Measurements from ENCODE around the gene BMP7.

BMP7 gene

DNA sequence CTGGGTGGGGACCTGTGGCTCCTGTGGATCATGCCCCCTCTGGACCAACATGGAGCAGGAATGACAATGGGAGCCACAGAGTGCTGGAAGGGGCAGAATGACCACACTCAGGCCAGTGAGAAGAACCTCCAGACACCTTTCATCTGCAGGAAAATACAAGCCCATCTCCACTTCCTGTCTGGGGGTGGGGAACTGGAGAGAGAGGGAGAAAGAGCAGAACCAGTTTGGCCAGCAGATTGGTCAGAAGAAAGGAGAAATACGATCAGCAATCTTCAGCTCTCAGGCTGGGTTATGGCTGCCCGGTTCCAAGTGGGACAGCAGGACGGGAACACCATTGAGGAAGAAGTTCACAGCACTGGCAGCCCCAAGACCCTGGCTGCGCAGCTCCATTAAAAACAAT, 37.0 kb downstream of the BMP7 start:
- no peak for DNase-seq (ENCODE audit: low read depth)

GRCh38 chr20:57225830-57226229, 40.6 kb downstream of the BMP7 start:
- no peak for DNase-seq (ENCODE audit: low read depth)

DNA sequence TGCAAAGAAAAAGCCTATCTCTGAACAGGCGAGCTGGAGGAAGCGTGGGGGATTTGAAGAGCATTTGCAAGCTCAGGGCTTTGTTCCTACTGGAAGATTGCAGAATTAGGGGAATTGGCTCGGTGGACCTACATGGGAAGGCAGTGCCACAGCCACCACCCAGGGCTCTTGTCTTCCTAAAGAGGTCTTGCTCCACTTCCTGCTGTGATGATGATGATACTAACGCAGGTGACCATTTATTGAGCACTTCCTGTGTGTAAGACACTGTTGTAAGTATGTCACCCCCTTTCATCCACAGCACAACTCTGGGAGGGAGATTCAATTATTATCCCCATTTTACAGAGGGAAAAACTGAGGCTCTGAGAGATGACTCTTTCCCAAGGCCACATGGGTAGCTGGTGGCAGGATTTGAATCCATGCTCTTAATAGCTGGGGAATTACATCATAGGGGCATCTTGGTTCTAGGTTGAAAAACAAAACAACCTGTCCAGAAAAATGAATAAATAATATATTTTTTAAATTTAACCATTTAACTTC, 41.2 kb downstream of the BMP7 start:
- DNase-seq (ENCODE audit: low read depth): no peak

GRCh38 chr20:57224641-57225138, 41.8 kb downstream of the BMP7 start:
- DNase-seq (ENCODE audit: low read depth): no peak

DNA sequence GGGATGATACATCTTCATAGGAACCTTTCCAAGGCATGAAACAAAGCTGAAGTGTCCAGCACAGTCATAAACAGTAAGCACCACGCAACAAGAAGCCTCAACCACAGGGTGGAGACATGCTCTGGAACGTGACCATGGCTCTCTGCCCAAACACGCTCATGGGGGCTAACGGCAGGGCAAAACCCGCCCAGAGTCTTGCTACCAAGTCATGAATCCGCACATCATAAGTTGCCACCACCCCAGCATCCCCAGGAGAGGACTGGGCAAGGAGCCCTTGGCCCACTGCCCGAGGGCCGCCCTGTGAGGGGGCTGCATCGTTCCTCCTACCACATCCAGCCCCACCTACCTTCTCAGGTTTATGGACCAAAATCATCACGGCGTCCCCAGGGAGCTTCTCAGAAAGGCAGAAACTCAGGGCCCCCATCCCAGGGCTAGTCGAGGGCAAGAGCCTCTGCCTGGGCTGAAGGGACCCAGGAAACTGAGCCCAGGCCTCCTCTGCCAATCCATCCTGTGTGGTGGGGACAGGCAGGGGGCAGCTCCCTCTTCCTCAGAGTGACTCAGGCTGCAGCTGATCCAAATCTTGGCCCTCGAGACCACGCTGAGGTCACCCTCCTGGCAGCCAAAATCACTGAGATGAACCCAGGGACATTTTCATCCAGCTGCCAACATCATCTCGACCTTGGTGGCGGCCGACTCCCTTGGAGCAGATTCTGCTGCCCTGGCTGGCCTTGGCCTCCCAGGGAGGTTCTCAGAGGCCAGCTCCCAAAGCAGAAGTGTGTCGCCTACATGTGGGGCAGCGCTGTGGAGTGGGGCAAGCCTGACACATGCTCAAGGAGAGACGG, 42.6 kb downstream of the BMP7 start:
- DNase-seq (ENCODE audit: low read depth): no peak

DNA sequence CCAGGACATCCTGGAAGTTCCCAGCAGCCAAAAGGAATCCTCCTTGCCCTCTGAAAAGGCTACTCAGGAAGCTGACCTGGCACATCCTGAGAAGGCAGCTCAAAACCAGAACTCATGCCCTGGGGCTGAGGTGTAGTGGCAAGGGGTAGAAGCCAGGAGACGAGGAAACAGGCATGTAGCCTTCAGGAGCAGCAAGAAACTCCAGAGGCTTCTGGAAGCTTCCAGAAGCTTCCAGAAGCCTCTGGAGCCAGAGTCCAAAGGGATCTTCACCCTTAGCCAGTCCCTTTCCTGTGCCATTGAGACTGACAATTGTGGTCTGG, 43.9 kb downstream of the BMP7 start:
- no peak for DNase-seq (ENCODE audit: low read depth)

DNA sequence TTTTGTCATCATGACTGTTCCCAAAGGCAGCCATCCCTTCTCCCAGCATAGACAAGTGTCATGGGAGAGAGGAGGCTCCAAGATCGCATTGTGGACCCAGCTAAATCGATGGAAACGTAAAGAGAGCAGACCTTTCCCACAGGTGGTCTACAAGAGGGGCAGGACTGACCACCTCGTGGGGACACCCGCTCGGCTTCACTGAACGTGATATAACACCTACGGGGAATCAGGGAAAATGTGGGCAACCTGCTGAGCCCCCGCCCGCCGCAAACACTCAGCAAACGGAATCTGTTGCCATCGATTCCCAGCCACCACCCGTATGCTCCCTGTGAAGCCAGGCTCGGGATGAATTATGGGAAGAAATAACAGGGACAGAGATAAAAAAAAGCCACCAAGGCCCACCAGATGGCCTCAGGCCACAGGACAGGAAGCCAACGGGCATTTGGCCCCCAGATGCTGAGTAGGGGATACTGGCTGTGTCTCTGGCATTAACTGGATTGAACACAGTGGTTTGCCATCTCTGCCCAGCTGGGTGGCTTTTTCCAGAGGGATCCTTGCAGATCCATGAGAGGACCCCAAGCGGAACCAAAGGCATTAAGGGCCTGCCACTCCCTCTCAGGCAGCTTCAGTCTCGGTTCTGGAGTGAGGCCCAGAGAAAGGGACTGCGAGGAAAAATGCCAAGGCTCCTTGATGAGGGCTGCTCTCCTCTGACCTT, 44.4 kb downstream of the BMP7 start:
- DNase-seq (ENCODE audit: low read depth): no peak

- DNase-seq (ENCODE audit: low read depth): no peak
These were observed 45.9 kb downstream of the BMP7 start for GRCh38 chr20:57220337-57221145.

DNA sequence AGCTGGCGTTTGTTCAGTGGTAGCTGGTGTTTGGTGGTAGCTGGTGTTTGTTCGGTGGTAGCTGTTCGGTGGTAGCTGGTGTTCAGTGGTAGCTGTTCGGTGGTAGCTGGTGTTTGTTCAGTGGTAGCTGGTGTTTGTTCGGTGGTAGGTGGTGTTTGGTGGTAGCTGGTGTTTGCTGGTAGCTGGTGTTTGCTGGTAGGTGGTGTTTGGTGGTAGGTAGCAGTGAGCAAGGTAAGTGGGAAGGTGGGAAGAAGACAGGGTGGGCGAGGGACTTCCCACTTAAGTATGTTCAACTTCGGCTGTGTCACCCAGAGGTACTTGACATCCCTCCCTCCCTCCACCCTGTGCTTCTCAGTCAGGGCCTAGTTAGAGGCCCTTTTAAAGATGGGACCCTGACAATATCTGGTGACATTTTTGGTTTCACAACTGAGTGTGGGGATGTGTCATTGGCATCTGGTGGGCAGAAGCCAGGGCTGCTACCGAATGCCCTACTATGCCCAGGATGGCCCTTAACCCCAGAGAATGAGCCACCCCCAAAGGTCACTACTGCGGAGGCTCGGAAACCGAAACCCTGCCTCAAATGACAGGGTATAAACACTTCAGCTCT, 47.3 kb downstream of the BMP7 start:
- DNase-seq (ENCODE audit: low read depth): no peak

- DNase-seq (ENCODE audit: low read depth): no peak
These were observed 48.0 kb downstream of the BMP7 start for GRCh38 chr20:57218489-57218888.

DNA sequence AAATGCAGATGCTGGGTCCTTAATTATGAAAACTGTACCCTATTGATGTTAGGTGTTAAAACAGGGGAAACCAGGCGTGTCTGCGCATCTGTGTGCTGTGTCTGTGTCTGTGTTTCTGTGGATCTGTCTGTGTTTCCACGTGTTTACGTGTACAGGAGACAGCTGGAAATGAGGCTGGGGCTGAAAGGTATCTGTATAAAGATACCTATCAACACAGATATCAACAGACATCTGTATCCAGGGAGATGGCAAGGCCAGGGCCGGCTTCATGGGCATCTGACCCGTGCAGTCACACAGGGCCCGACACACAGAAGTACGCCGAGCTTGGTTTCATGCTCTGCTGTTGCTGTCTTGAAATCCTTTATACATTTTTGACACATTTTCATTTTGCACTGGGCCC, 48.6 kb downstream of the BMP7 start:
- no peak for DNase-seq (ENCODE audit: low read depth)

DNA sequence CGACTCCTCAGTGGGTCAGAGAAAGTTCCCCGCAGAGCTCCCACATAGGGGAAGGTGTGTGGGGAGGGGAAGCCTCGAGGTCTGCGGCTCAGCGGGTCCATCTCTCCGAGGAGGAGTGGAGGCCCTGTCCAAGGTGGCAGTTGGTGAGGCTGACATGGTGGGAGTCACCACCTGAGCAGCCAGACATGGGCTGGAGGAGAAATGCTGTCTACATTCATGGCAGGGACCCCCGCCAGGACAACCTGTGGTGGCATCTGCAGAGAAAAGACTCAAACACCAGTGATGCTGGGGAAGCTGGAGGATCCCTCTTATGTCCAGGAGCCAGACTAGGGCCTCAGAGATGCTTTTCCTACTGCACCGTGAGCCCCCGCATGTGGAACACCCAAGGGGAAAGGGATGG, 49.8 kb downstream of the BMP7 start:
- DNase-seq (ENCODE audit: low read depth): no peak

DNA sequence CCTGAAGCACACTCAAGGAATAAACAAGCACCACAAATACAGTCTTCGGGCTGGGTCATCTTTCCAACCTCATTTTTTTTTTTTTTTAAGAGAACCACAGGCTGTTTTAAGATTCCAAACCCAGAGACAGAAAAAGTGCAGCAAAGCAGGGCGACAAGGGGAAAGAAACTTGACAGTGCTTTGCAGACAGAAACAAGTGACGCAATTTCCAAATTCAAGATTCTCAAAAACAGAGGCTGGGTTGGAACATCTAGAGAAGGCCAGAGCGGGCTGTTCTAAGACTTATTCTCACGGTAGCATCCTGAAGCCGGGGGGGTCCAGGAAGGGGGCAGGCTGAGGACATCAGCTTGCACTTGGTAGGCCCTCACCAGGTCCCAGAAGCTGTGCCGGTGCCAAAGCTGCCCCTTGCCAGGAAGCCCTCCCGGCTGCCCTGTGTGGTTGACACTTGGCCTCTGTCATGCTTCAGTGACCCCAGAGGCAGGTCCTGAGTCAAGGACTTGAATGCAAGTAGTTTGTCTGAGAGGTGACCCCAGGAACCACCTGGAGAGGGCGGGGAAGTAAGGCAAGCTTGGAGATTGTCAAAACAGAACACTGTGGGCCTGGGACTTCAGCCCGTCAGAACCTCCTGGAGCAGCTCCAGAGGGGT, 50.5 kb downstream of the BMP7 start:
- DNase-seq (ENCODE audit: low read depth): no peak

GRCh38 chr20:57215426-57215825, 51.0 kb downstream of the BMP7 start:
- no peak for DNase-seq (ENCODE audit: low read depth)

- no peak for DNase-seq (ENCODE audit: low read depth)
These were observed 51.5 kb downstream of the BMP7 start for GRCh38 chr20:57214948-57215347.

- no peak for DNase-seq (ENCODE audit: low read depth)
These were observed 52.0 kb downstream of the BMP7 start for GRCh38 chr20:57214427-57214826.

DNA sequence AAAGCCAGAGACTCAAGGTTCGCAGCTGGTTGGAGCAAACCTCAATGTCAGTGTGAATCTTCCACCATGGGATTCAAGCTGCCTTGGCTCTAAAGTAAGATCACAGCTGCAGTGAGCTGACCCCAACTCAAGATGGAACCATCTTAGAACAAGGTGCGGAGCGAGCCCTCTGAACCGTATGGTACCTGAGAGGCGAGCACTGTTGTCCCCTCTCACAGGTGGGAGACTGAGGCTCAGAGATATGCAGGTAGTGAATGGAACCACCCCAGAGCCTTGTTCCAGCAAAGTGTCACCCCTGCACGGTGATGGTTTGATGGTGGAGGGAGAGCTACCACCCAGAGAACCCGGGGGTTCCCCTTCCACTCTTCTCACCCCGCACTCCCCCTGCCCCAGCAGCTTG, 52.5 kb downstream of the BMP7 start:
- DNase-seq (ENCODE audit: low read depth): no peak

GRCh38 chr20:57213291-57213690, 53.1 kb downstream of the BMP7 start:
- no peak for DNase-seq (ENCODE audit: low read depth)

DNA sequence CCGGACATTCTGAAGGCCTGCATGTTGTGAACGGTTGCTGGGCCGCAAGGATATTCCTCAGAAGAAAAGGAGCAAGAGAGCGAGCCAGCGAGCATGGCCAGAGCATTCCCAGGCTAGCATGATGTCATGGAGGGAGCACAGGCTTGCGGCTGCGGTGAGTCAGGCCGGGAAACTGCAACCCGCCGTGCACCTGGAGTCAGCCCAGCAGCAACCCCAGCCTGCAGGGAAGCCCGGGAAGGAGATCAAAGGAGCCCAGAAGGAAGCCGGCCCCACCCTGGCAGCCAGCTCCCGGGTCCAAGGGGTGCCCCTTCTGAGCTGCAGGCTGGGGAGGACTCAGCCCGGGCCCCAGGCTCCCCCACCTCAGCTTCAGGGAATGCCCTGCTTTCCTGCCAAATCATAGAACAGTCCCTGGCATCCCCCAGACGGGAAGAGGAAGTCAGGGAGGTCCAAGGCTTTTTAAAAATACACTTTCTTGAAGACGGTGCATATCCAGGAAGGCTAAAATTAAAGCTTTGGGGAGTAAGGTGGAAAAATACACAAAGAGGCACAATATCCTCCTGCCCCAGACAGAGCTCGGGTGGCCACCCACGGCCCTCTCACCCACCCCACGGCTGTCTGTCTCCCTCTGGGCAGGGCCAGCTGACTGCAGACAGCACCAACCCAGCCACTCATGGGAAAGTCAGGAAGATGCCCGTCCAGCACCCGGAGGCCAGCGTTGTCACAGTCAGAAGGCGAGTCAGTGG, 53.7 kb downstream of the BMP7 start:
- DNase-seq (ENCODE audit: low read depth): no peak

DNA sequence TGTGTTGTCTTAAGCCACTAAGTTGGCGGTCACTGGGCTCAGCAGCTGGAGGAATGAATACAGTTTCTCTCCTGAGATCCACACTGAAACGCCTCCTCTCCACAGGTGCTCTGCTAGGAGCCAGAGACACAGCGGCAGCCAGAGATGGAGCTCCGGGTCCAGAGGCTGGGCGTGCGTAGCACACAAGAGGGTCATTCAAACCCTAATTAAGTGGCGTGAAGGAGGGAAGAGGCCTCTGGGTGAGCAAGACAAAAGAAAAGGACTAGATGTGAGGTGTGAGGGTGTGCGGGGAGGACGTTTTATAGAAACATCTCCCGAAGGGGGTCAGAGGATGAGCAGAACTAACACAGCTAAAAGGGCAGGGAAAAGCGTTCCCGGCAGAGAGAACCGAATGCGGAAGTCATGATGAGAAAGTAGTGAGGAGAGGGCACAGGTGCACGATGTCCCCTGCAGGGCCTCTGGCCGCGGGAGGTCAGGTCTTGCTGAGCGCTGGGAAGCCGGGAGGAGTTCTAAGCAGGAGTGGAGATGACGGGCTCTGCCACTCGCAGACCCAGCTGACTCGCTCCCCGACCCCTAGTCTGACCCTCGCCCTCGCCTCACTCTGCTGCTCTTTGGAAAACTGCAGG, 54.4 kb downstream of the BMP7 start:
- DNase-seq (ENCODE audit: low read depth): no peak
